HG02852 (cell line): Measurements from ENCODE around the gene CHST13.
A peak's percentile ranks its signal among the peaks of the same experiment; 100 is the strongest.

ENCODE experiments used
- ATAC-seq: cut with Tn5 transposase; IDR thresholded peaks from one replicate; pipeline ENCODE4 v1.9.1; 2021; ENCODE audit warnings: mild to moderate bottlenecking, moderate library complexity; ENCODE audit not compliant: unreplicated experiment

The CHST13 gene, protein sequence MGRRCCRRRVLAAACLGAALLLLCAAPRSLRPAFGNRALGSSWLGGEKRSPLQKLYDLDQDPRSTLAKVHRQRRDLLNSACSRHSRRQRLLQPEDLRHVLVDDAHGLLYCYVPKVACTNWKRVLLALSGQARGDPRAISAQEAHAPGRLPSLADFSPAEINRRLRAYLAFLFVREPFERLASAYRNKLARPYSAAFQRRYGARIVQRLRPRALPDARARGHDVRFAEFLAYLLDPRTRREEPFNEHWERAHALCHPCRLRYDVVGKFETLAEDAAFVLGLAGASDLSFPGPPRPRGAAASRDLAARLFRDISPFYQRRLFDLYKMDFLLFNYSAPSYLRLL

DNA sequence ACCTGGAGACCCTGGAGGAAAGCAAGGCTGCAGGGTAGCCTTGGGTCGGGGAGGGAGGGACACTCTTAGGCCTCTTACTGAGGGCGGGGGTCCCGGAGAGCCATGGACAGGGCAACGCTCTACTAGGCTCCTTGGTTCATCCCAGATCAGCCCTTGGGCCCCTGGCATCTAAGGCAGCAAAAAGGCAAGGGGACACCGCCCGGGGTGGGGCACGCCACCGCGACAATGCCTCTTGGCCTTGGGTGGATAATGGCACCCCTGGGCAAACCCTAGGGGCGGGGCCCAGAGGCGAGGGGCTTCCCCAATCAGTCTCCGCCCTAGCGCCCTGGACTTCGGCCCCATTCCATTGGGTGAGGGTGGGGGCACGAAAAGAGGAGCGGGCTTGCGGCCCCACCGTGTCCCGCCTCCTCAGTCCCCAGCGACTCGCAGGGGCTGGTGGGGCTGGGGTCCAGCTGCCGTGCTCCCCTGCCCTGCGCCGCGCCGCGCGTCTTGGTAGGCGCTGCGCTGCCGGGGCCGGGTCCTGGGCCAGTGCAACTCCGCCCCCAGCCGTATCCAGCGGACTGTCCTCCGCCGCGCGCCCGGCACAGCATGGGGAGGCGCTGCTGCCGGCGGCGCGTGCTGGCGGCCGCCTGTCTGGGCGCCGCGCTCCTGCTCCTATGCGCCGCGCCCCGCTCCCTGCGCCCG, at the start of gene CHST13:
TSS of gene CHST13 (plus strand) at position 411 of the 684 bp plus-strand sequence. CDS start at position 589, 178 bp downstream.
- no peak for ATAC-seq

DNA sequence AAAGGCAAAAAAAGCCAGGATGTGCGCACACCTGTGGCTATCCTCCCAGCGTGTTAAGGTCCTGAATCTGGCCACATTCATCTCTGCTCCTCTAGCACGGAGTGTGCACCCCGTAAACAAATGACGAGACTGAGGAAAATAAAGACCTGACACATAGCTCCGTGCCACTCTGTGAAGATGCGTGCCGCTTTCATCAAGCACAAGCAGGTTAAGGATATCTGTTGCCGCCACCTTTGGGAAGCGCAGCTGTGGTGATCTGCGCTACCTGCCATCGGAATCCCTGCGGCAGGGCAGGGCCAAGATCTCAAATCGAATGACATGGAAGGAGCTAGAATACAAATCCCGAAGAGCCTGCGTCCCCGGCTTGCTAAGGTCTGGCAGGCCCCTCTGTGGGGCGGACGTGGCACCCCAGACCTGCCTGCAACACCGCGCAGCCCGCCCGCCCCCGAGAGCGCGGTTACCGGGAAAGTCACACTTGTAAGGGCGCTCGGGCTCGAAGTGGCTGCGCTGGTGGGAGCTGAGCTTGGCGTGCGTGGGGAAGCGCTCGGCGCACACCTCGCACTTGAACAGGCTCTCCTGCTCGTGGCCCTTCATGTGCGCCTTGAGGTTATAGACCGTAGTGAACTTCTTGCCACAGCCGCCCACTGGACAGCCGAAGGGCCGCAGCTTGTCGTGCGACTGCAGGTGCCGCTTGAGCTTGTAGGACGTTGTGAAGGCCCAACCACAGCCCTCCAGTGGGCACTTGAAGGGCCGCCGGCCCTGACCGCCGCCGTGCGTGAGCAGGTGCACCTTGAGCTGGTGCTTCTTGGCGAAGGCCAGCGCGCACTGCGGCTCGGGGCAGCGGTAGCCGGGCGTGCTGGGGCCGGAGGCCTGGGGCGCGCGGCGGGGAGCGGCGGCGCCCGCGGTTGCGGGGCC, 49.2 kb upstream of the CHST13 start:
- peak; percentile 25 for ATAC-seq

GRCh38 chr3:126475413-126476114, 48.4 kb upstream of the CHST13 start, which contains the start of gene ZXDC:
Gene ZXDC, minus strand, starts transcription at chr3:126475891. Its CDS starts 26 bp downstream, at chr3:126475865.
- peak; percentile 73 for ATAC-seq

- peak; percentile 21 for ATAC-seq
Measured at GRCh38 chr3:126476166-126477060, 47.5 kb upstream of the CHST13 start.

GRCh38 chr3:126477061-126477380, 46.9 kb upstream of the CHST13 start:
- ATAC-seq: no peak

- no peak for ATAC-seq
Measured at GRCh38 chr3:126478581-126479310, 45.2 kb upstream of the CHST13 start.

DNA sequence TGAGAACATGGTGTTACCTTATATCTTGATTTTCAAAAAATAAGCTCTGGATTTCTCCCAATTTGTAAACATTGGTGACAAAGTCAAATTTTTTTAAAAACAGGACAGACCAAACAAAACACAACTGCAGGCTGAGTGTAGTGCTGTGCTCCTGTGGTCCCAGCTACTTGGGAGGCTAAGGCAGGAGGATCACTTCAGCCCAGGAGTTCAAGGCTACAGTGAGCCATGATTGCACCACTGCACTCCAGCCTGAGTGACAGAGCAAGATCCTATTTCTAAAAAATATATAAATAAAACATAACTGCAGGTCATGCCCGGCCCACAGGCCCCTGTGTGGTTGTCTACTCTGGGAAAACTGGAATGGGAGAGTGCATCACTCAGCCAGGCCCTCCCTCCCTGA, 44.3 kb upstream of the CHST13 start:
- no peak for ATAC-seq

GRCh38 chr3:126480206-126480605, 43.7 kb upstream of the CHST13 start:
- no peak for ATAC-seq

DNA sequence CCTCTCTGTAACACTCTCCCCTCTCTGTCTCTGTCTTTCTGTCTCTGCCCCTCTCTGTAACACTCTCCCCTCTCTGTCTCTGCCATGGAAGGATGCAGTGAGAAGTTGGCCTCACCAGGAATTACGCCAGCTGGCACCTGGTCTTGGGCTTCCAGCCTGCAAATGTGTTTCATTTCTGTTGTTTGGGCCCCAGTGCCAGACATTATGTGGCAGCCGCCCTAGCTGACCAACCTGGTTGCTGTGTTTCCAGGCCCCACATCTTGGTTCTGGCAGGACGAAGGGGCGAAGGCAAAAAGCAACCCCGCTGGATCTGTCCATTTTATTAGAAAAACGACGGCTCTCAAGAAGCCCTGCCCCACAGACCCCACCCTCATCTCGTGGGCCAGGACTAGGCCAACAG, 43.1 kb upstream of the CHST13 start:
- no peak for ATAC-seq

GRCh38 chr3:126481808-126482502, 42.0 kb upstream of the CHST13 start:
- no peak for ATAC-seq

- no peak for ATAC-seq
Measured at GRCh38 chr3:126482503-126483255, 41.3 kb upstream of the CHST13 start.

DNA sequence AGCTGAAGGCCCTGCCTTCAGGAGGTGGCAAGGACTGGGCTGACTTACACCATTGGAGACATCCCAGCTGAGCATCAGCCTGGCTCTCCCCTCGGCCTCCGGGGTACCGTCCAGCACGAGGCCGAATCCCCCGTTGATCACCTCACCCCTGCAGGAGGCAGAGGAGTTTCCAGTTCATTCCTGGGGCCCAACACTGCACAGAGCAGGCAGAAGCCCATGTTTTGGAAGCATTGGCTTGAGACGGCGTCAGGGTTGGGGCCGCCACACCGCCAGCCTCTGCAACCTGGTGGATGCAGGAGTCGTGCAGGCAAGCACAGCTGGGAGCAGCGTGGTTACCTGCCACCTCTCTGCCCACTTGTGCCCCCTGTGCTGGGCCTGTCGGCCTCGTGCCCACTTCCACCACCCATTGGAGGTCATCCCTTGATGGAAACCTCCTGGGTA, 40.6 kb upstream of the CHST13 start:
- ATAC-seq: no peak

DNA sequence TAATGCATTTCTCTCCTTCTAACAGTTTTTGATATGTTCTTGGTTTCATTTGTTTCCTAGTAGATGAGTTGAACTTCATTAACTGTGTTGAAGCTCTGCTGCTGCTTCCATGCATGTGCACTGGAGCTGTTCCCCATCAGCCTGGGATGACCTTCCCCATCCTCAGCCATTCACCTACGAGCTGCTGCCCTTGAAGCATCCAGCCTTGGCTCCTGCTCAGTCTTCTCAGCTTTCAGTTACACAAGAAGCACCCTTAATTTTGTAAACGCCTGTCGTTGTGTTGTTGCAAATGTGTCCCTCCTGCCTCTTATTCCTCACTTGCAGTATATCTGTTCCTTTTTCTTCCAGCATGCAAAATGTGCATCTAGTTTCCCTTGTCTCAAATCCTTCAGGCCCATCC, 39.8 kb upstream of the CHST13 start:
- ATAC-seq: no peak

GRCh38 chr3:126484662-126485061, 39.3 kb upstream of the CHST13 start:
- no peak for ATAC-seq

DNA sequence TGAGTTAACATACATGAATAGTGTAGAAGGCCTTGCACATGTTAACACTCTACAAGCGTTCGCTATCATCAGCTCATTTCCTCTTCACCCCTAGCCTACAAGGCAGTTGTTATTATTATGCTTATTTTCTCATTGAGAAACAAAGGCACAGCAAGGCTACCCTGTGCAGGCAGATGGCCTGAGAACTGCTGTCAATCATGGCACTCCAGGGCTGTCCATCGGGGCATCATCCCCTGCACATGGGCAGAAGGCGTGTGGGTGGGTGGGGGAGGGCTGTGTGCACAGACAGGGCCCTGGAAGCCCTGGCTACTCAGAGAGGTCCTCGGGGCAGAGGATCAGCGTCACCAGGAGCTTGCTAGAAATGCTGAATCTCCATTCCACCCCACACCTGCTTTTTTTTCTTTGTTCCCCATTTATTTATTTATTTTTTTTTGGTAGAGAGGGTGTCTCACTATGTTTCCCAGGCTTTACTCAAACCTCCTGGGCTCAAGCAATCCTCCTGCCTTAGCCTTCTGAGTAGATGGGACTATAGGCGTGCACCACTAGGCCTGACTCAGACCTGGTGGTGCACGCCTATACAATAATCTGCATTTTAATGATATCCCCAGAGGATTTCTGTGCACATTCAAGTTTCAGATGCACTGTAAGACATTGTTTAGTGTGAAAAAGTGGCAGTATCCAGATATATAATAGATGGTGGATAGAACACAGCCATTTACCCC, 38.6 kb upstream of the CHST13 start:
- no peak for ATAC-seq

DNA sequence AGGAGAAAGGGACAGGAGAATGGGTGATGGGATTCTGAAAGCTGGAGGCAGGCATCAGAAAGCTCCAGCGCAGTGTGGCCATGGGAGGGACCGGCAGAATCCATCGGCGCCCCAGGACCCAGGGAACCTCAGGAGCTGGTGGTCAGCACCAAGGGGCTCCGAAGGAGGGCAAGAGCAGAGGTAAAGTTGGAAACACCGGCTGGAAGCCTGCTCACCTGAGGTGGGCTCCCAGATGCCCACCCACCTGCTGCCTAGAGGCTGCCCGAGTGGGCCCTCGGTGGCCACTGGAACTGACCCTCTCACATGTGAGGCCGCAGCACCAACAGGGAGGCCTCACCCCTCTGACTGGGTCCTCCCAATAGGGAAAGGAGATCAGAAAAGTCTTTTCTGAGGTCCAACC, 38.0 kb upstream of the CHST13 start:
- ATAC-seq: no peak

GRCh38 chr3:126486360-126486847, 37.6 kb upstream of the CHST13 start:
- ATAC-seq: no peak
